HG03432 (cell line): Measurements from ENCODE around the gene PREX1.

Source experiments
- ATAC-seq: cut with Tn5 transposase; IDR thresholded peaks from one replicate; pipeline ENCODE4 v1.9.1; 2021; ENCODE audit warnings: mild to moderate bottlenecking, moderate library complexity; ENCODE audit not compliant: unreplicated experiment

Gene PREX1

GRCh38 chr20:48642105-48642880 is 185.5 kb downstream of the PREX1 start:
- ATAC-seq, result no peak

DNA sequence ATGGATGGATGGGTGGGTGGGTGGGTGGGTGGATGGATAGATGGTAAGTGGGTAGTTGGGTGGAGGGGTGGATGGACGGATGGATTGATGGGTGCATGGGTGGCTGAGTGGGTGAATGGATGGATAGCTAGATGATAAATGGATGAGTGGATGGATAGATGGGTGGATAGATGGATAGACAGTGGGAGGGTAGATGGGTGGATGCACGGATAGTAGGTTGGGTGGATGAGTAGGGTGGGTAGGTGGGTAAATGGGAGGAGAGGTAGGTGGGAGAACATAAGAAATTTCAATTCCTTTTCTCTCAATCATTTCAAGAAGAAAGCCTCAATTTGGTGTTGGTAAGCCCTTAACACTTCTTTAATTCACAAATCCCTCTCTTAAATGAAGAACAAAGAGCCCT is 186.9 kb downstream of the PREX1 start:
- ATAC-seq, result no peak

GRCh38 chr20:48639899-48640298 is 187.9 kb downstream of the PREX1 start:
- ATAC-seq, result no peak

- no peak for ATAC-seq
These were observed 189.3 kb downstream of the PREX1 start for GRCh38 chr20:48638546-48638945.

GRCh38 chr20:48637461-48637860 is 190.3 kb downstream of the PREX1 start:
- no peak for ATAC-seq

DNA sequence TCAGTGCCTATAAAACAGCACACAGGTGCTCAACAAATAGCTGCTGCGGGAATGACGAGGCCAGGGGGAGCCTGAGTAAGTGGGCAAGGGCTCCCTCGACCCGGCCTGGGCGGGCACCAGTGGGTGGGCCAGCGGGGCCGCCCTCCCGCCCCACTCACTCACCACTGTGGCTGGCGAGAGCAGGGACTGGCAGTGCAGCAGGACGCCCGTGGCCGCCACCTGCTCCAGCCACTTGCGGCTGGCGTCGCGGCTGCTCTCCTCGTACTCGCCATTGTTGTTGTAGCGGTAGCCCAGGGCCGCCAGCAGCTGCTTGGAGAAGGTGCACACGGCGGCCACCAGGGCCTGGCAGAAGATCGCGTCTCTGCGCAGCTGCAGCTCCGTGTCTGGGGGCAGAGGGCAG is 191.5 kb downstream of the PREX1 start:
- no peak for ATAC-seq

- ATAC-seq, result no peak
These were observed 192.0 kb downstream of the PREX1 start for GRCh38 chr20:48635791-48636267.

GRCh38 chr20:48635361-48635760 is 192.4 kb downstream of the PREX1 start:
- no peak for ATAC-seq

GRCh38 chr20:48634641-48635040 is 193.2 kb downstream of the PREX1 start:
- no peak for ATAC-seq

DNA sequence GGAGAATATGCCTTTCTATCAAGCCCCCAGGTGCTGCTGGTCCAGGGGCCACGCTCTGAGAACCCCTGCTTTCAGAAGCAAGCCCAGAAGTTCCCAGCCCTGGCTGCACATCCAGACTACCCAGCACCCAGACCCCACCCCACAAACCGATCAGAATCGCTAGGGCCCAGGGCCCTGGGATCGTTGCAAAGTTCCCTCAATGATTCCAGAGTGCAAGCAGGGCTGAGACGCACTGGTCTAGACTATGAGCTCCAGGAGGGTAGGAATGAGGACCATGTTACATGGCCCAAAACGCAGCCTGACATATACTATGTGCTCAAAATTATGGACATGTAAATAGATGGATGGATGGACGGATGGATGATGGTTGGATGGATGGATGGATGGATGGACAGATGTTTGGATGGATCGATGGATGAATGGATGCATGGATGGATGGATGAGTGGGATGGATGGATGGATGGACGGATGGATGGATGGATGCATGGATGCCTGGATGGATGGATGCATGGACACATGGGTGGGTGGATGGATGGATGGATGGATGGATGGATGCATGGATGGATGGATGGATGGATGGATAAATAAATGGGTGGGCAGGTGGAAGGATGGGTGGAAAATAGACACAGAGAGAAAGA is 194.1 kb downstream of the PREX1 start:
- ATAC-seq, result no peak

- no peak for ATAC-seq
These were observed 194.8 kb downstream of the PREX1 start for GRCh38 chr20:48632825-48633619.

DNA sequence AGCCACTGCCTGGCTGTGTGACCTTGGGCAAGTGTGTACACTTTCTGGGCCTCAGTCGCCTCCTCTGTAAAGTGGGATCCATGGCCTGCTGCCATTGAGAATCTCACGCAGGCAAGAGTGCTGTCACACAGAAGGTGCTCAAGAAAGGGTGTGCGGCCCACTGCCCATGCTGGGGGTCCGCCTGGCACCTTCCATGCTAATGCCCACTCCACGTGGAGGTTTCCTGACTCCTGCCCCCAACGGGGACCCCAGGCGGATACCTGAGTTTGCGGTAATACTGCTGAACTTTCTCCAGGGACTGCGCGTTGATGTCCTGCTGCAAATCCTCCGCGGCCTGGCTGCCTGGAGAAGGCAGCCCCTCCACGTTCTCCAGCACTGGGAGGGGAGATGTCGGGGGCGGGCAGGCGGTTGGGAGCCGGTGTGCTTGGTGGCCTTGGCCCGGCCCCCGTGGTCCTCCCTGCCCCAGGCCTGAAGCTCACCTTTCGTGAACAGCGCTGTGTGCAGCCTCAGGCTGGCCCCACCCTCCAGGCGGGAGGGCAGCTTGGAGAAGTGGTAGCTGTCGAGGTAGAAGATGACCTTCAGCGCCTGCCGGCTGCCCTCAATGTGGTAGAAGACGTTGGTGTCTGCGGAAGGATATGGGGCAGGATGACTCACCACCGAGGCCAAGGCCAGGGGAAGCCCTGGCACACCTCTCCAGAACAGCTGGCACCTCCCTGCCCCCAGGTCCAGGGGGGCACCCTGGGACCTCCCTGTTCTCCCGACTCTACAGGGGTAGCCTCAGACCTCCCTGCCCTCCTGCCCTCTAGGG is 195.6 kb downstream of the PREX1 start:
- no peak for ATAC-seq

- ATAC-seq, result no peak
These were observed 196.4 kb downstream of the PREX1 start for GRCh38 chr20:48631114-48632016.

- ATAC-seq, result no peak
These were observed 197.3 kb downstream of the PREX1 start for GRCh38 chr20:48630342-48631075.

- no peak for ATAC-seq
These were observed 197.9 kb downstream of the PREX1 start for GRCh38 chr20:48629960-48630315.

GRCh38 chr20:48629069-48629959 is 198.5 kb downstream of the PREX1 start:
- no peak for ATAC-seq

GRCh38 chr20:48627737-48628128 is 200.1 kb downstream of the PREX1 start:
- ATAC-seq, result no peak
